WERI-Rb-1 (cell line): ENCODE data around the gene ADCY2.

ENCODE experiments used
- DNase-seq: peaks from one replicate; pipeline ENCODE4 v3.0.0-alpha.2; 2020
- H3K27ac ChIP-seq: fragments of 250-450 bp; sonication (Bioruptor Pico); 2 replicates; pipeline ENCODE4 v1.5.1; 2020; ENCODE audit warnings: mild to moderate bottlenecking, moderate library complexity
- H3K27me3 ChIP-seq: fragments of 250-450 bp; sonication (Bioruptor Pico); 2 replicates; pipeline ENCODE4 v1.5.1; 2021; ENCODE audit warnings: mild to moderate bottlenecking, low read depth, moderate library complexity; ENCODE audit not compliant: insufficient read depth, severe bottlenecking
- H3K36me3 ChIP-seq: fragments of 250-450 bp; sonication (Bioruptor Pico); 2 replicates; pipeline ENCODE4 v1.5.1; 2020; ENCODE audit warnings: mild to moderate bottlenecking, moderate library complexity
- H3K4me3 ChIP-seq: 2 replicates; pipeline ENCODE4 v1.5.1; 2011; ENCODE audit warnings: low read depth, mild to moderate bottlenecking, control low read depth, low read length
- H3K9me3 ChIP-seq: fragments of 250-450 bp; sonication (Bioruptor Pico); 2 replicates; pipeline ENCODE4 v1.5.1; 2021; ENCODE audit warnings: mild to moderate bottlenecking, moderate library complexity; ENCODE audit not compliant: severe bottlenecking
- CTCF ChIP-seq: IDR thresholded peaks from 2 replicates; pipeline ENCODE4 v1.5.1; 2011; ENCODE audit warnings: low read depth, mild to moderate bottlenecking, control low read depth, inconsistent platforms, low read length

Gene ADCY2

DNA sequence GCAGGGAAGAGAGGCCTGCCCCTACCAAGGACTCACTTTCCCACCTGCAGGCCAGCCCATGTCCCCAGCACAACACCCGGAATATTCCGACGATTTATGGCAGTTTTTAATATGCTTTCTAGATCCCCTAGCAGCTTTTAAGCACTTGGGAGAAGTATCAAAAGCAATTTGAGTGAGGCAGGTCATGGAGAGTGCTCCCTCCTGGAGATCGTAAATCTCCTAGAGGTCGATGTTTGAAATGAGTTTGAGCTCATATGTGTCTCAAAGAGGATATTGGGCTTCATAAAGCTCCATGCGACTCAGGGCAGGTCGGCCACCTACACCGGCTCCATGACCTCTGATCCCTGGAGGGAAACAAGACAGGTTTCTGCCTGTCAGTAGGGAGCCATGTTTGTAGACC, 427.7 kb downstream of the ADCY2 start:
- no peak for DNase-seq
- Histone ChIP-seq H3K27me3 (no peaks in the 10 kb centered on the region), H3K36me3 (peaks cover 51% of the 10 kb centered on the region)

GRCh38 chr5:7824995-7825394, 429.1 kb downstream of the ADCY2 start:
- Histone ChIP-seq H3K36me3 (peaks cover 44% of the 10 kb centered on the region), H3K27ac (no peak overlapping the region), H3K9me3 (no peaks in the 10 kb centered on the region), H3K27me3 (no peaks in the 10 kb centered on the region), H3K4me3 (no peak overlapping the region)
- TF ChIP-seq CTCF: no peak
- no peak for DNase-seq

More for the DNA sequence above, 427.7 kb downstream of the ADCY2 start:
- Histone ChIP-seq H3K27ac (no peak overlapping the region), H3K4me3 (no peak overlapping the region), H3K9me3 (no peaks in the 10 kb centered on the region)
- no peak for TF ChIP-seq CTCF

GRCh38 chr5:7825630-7826029, 429.7 kb downstream of the ADCY2 start:
- Histone ChIP-seq H3K36me3 (peaks cover 44% of the 10 kb centered on the region), H3K27ac (no peak overlapping the region), H3K9me3 (no peaks in the 10 kb centered on the region), H3K4me3 (no peak overlapping the region), H3K27me3 (no peaks in the 10 kb centered on the region)
- no peak for DNase-seq
- no peak for TF ChIP-seq CTCF

DNA sequence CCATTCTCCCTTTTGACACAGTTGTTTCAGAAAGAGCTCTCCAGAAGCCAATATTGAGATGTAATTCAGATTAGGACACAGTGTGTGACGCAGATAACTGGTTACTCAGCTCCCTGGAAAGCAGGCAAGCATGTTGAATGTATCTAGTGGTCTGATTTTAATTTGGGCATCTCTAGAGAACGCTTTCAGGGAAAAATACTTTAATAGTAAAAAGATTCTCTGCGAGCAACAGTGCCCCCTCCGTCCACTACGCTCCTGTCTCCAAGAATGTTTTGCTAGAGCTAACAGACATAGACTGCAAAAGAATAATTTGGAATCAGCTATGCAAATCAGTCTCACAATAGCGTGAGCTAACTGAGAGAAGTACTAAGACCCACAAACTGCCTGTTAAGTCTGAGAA, 431.7 kb downstream of the ADCY2 start:
- H3K27me3 ChIP-seq: no peaks in the 10 kb centered on the region
- no peak for TF ChIP-seq CTCF

GRCh38 chr5:7828269-7828668, 432.3 kb downstream of the ADCY2 start:
- TF ChIP-seq CTCF: no peak
- H3K9me3 ChIP-seq: no peaks in the 10 kb centered on the region
- H3K36me3 ChIP-seq: peaks cover 36% of the 10 kb centered on the region
- H3K4me3 ChIP-seq: no peak overlapping the region
- H3K27me3 ChIP-seq: no peaks in the 10 kb centered on the region
- DNase-seq: no peak
- H3K27ac ChIP-seq: no peak overlapping the region

More for the DNA sequence above, 431.7 kb downstream of the ADCY2 start:
- H3K36me3 ChIP-seq: peaks cover 39% of the 10 kb centered on the region
- no peak overlapping the region for H3K27ac ChIP-seq
- DNase-seq: no peak
- no peak overlapping the region for H3K4me3 ChIP-seq
- H3K9me3 ChIP-seq: no peaks in the 10 kb centered on the region

GRCh38 chr5:7834982-7835381, 439.0 kb downstream of the ADCY2 start:
- H3K27ac ChIP-seq: no peak overlapping the region
- no peaks in the 10 kb centered on the region for H3K9me3 ChIP-seq
- no peak overlapping the region for H3K4me3 ChIP-seq
- no peaks in the 10 kb centered on the region for H3K36me3 ChIP-seq
- DNase-seq: no peak
- H3K27me3 ChIP-seq: no peaks in the 10 kb centered on the region
- no peak for TF ChIP-seq CTCF
